GM20431 (cell line): ENCODE data around the gene SMDT1.

Experiments
- in situ Hi-C: fragments of 300-500 bp; cut with MseI, MboI; formaldehyde crosslinking; loops from one replicate; pipeline ENCODE4 v1.15.0; 2020; ENCODE audit warnings: low sequenced_read_pairs; ENCODE audit not compliant: unreplicated experiment

SMDT1 gene

GRCh38 chr22:42079319-42080251 lies at the start of gene SMDT1:
TSS of gene SMDT1 (plus strand) at chr22:42079700. CDS start at chr22:42079769, 69 bp downstream.
- in situ Hi-C loops, result no loop called here

- in situ Hi-C loops, result no loop called here
Observed at GRCh38 chr22:42033263-42034181, 46.0 kb upstream of the SMDT1 start.

- in situ Hi-C loops, result no loop called here
Observed at GRCh38 chr22:42035256-42035655, 44.2 kb upstream of the SMDT1 start.

- in situ Hi-C loops, result no loop called here
Observed at GRCh38 chr22:42039271-42039670, 40.2 kb upstream of the SMDT1 start.

GRCh38 chr22:42041784-42042183 lies 37.7 kb upstream of the SMDT1 start:
- in situ Hi-C loops, result no loop called here

- in situ Hi-C loops, result no loop called here
Observed at GRCh38 chr22:42050641-42051180, 28.8 kb upstream of the SMDT1 start.

GRCh38 chr22:42052765-42053164 lies 26.7 kb upstream of the SMDT1 start:
- in situ Hi-C loops, result no loop called here

GRCh38 chr22:42056757-42057511 lies 22.6 kb upstream of the SMDT1 start:
- in situ Hi-C loops, result no loop called here

GRCh38 chr22:42060489-42060888 lies 19.0 kb upstream of the SMDT1 start:
- in situ Hi-C loops, result no loop called here

GRCh38 chr22:42061041-42061440 lies 18.5 kb upstream of the SMDT1 start:
- in situ Hi-C loops, result no loop called here

- in situ Hi-C loops, result no loop called here
Observed at GRCh38 chr22:42062506-42063170, 16.9 kb upstream of the SMDT1 start.

- in situ Hi-C loops, result no loop called here
Observed at GRCh38 chr22:42064629-42065028, 14.9 kb upstream of the SMDT1 start.

- in situ Hi-C loops, result no loop called here
Observed at GRCh38 chr22:42065438-42066125, 13.9 kb upstream of the SMDT1 start.

- in situ Hi-C loops, result no loop called here
Observed at GRCh38 chr22:42066126-42066761, 13.3 kb upstream of the SMDT1 start.

- in situ Hi-C loops, result no loop called here
Observed at GRCh38 chr22:42066937-42067336, 12.6 kb upstream of the SMDT1 start.

GRCh38 chr22:42067671-42068251 lies 11.7 kb upstream of the SMDT1 start:
- in situ Hi-C loops, result no loop called here

GRCh38 chr22:42068291-42068690 lies 11.2 kb upstream of the SMDT1 start:
- in situ Hi-C loops, result no loop called here
